GM19239 (cell line): ENCODE data around the gene EMILIN2.
"Not testable (repeated sequence)": the region's sequence is repeated elsewhere in the genome, so short reads cannot be mapped to it uniquely, and the experiment has no call there.

Experiments
- DNase-seq: peaks from one replicate; pipeline ENCODE4 v3.0.0; 2011; ENCODE audit warnings: low spot score; ENCODE audit not compliant: insufficient read length
- FAIRE-seq: peaks from 2 replicates; lab custom pipeline; 2011; peaks lifted over from hg19 to GRCh38; lab: Jason Lieb, UNC

Gene EMILIN2

GRCh38 chr18:2846636-2847316 is at the start of gene EMILIN2:
EMILIN2 (plus strand) TSS chr18:2847006; CDS start chr18:2847189, 183 bp downstream.
- FAIRE-seq (no peak), DNase-seq (peak; percentile 63)

DNA sequence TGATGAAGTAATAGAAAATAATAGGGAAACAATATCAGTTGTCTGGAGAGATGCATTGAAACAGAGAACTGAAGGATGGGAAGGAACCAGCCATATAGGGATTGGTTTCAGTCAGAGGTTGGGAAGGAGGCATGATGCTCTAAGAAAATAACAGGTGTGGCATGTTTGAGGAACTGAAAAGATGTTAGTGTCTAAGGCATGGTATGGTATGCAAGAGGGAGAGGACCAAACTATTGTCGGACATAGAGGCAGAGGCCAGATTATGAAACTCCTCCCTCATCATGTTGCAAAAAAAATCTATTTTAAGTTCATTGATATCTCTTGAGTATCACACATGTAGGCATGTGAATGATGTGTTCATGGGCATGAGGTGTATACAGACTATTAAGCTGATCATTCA is 48.9 kb upstream of the EMILIN2 start:
- peak; percentile 79 for FAIRE-seq

GRCh38 chr18:2799369-2799768 is 47.4 kb upstream of the EMILIN2 start:
- no peak for DNase-seq
- no peak for FAIRE-seq

More for the DNA sequence above, 48.9 kb upstream of the EMILIN2 start:
- DNase-seq, result no peak

GRCh38 chr18:2805970-2806943 is 40.5 kb upstream of the EMILIN2 start:
- DNase-seq (no peak), FAIRE-seq (no peak)

DNA sequence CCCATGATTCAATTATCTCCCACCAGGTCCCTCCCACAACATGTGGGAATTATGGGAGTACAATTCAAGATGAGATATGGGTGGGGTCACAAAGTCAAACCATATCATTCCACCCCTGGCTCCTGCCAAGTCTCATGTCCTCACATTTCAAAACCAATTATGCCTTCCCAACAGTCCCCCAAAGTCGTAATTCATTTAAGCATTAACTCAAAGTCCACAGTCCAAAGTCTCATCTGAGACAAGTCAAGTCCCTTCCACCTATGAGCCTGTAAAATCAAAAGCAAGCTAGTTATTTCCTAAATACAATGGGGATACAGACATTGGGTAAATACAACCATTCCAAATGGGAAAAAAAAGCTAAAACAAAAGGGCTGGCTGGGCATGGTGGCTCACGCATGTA is 38.2 kb upstream of the EMILIN2 start:
- DNase-seq, FAIRE-seq: not testable (repeated sequence)

DNA sequence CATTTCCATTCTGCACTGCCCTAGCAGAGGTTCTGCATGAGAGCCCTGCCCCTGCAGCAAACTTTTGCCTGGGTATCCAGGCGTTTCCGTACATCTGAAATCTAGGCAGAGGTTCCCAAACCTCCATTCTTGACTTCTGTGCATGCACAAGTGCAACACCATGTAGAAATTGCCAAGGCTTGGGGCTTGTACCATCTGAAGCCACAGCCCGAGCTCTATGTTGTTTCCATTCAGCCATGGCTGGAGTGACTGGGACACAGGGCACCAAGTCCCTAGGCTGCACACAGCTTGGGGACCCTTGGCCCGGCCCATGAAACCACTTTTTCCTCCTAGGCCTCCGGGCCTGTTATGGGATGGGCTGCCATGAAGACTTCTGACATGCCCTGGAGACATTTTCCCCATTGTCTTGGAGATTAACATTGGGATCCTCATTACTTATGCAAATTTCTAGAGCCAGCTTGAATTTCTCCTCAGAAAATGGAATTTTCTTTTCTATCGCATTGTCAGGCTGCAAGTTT is 37.1 kb upstream of the EMILIN2 start:
- not testable (repeated sequence) for FAIRE-seq

GRCh38 chr18:2811416-2811815 is 35.4 kb upstream of the EMILIN2 start:
- FAIRE-seq (no peak), DNase-seq (no peak)

More for the DNA sequence above, 37.1 kb upstream of the EMILIN2 start:
- not testable (repeated sequence) for DNase-seq

DNA sequence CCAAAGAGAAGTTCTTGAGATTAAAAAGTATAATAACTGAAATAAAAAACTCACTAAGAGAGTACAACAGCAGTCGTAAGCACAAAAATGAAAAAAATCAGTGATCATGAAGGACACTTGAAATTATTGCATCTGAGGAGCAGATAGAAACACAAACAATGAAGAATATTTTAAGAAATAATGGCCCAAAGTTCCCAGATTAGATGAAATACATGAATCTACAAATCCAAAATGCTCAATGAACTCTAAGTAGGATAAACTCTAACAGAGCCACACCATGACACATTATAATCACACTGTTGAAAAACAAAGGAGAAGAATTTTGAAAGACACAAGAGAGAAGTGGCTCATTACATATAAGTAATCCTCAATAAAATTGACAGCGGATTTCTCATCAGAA is 31.9 kb upstream of the EMILIN2 start:
- DNase-seq (no peak), FAIRE-seq (no peak)

- FAIRE-seq (no peak), DNase-seq (no peak)
Observed at GRCh38 chr18:2818281-2818680, 28.5 kb upstream of the EMILIN2 start.

DNA sequence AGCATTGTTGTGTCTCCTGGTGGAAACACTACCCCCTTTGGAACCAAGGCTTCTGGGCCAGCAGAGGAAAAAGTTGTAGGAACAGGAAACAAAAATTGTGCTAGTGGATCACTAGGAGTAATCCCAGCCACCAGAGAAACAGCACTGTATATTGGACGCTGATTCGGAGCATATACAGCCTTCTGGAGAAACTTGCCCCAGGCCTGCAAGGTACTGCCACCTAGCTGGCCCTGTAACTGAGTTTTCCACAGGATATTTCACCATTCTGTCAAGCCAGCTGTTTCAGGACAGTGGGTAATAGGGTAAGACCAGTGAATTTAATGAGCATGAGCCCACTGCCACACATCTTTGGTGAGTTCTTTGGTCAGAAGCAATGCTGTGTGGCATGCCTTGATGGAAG is 25.1 kb upstream of the EMILIN2 start:
- DNase-seq, result no peak
- no peak for FAIRE-seq

DNA sequence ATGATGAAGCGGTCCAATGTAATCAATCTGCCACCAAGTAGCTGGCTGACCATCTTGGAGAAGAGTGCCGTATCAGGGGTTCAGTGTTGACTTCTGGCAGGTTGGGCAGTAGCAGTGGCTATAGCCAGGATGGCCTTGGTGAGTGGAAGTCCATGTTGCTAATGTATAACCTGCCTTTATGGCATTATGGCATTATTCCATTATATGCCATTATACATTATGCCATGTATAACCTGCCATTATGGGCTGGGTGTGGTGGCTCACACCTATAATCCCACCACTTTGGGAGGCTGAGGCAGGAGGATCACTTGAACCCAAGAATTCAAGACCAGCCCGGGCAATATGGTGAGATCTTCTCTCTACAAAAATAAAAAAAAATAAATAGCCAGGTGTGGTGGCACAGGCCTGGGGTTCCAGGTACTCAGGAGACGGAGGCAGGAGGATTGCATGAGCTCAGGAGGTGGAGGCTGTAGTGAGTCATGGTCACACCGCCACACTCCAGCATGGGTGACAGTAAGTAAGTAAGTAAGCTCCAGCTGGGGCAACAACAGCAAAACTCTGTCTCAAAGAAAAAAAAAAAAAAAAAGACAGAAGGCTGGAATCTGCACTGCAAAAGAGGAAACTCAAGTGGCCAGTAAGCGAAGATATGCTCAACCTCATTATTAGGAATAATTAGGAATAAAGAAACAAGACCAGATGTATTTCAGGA is 24.4 kb upstream of the EMILIN2 start:
- DNase-seq, result no peak
- FAIRE-seq, result no peak

DNA sequence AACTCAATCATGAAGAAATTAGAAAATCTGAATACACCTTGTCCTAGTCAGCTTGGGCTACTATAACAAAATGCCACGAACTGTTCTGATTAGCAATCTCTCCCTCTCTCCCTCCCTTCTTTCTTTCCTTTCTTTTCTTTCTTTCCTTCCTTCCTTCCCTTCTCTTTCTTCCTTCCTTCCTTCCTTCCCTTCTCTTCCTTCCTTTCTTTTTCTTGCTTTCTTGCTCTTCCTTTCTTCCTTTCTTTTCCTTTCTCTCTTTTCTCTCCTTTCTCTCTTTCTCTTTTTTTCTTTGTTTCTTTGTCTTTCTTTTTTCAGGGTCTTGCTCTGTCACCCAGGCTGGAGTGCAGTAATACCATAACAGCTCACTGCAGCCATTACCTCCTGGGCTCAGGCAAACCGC is 23.6 kb upstream of the EMILIN2 start:
- FAIRE-seq (no peak), DNase-seq (no peak)

- FAIRE-seq, result no peak
- no peak for DNase-seq
Observed at GRCh38 chr18:2823966-2824365, 22.8 kb upstream of the EMILIN2 start.

GRCh38 chr18:2824865-2825264 is 21.9 kb upstream of the EMILIN2 start:
- FAIRE-seq (no peak), DNase-seq (no peak)

DNA sequence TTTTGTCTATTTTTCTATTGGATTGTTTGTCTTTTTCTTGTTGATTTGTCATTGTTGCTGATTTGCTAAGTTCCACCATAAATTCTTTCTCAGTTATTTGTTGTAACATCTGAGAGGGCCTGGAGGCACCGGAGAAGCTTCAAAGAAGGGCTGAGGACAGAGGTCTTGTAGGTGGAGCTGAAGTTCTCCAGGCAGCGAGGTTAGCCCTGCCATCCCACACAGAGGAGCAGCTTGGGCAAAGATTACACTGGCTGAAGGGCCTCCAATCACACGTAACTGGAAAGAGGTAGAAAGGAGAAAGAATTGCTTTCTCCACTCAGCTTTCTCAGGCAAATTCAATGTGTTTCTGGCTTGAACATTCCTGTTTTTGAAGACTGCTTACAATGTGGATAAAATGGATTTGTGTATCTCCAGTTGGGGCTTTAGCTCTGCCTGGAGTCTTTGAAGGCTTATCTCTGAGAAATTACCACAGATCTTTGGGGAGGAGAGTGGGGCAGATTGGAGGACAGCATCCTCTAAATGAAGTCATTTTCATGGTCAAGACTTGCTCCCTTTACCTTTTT is 21.1 kb upstream of the EMILIN2 start:
- no peak for DNase-seq
- no peak for FAIRE-seq

GRCh38 chr18:2826581-2826980 is 20.2 kb upstream of the EMILIN2 start:
- DNase-seq (no peak), FAIRE-seq (no peak)

DNA sequence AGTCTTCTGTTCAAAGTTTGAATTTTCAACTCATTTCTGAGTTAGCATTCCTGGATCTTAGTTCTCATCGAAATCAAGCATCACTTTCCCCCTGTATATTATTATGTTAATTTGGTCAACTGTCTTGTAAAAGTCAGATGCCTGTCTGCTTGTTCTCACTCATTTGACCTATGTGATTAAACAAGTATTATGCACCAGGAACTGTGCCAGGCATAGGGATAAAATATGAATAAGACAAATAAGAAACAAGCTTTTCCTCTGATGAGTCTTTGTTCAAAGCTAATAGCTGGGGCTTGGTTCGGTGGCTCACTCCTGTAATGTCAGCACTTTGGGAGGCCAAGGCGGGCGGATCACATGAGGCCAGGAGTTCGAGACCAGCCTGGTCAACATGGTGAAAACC is 19.7 kb upstream of the EMILIN2 start:
- FAIRE-seq, result no peak
- DNase-seq, result no peak

- not testable (repeated sequence) for FAIRE-seq, DNase-seq
Observed at GRCh38 chr18:2836118-2836517, 10.7 kb upstream of the EMILIN2 start.

- not testable (repeated sequence) for FAIRE-seq
Observed at GRCh38 chr18:2837290-2837689, 9.5 kb upstream of the EMILIN2 start.

GRCh38 chr18:2839202-2839601 is 7.6 kb upstream of the EMILIN2 start:
- no peak for DNase-seq
- FAIRE-seq, result no peak

More at GRCh38 chr18:2837290-2837689, 9.5 kb upstream of the EMILIN2 start:
- not testable (repeated sequence) for DNase-seq
